ENCODE data around the gene SCN3B. TPM values are rescaled to one million over a fixed set of nuclear protein-coding genes. Genes with fewer than 3 reads are reported as not detected.

SCN3B gene
- total and polyA plus RNA-seq, 9 of the 15 experiments (the other 6 are each of a cell fraction or from before 2014, with no cell fraction given), result 0.01 to 0.15 (median 0.04) TPM; not detected in 6

GRCh38 chr11:123611698-123612097, 42.7 kb downstream of the SCN3B start:
- DNase-seq (ENCODE audit: extremely low read depth in 1 of 4, low spot score in 3 of 4), result no peak
- intact Hi-C loops (cut with micrococcal nuclease), result no loop called here
- Histone ChIP-seq H3K27ac (ENCODE audit: extremely low read depth, low read depth, low read length) (no peak overlapping the region), H3K4me1 (replicated peaks in 1 of 2; ENCODE audit: control insufficient read depth in 2 of 2, insufficient read depth in 2 of 2, low read length in 2 of 2) (no peaks in the 10 kb centered on the region), H3K9ac (ENCODE audit: insufficient read depth in 1 of 2, low read depth in 2 of 2, low read length in 2 of 2) (no peak overlapping the region), H3K4me3 (no peak overlapping the region), H3K4me2 (ENCODE audit: insufficient read depth, low read length) (no peak overlapping the region), H3K79me2 (ENCODE audit: control insufficient read depth, insufficient read depth, low read length) (no peaks in the 10 kb centered on the region), H3K36me3 (ENCODE audit: control insufficient read depth, insufficient read depth, low read length) (no peaks in the 10 kb centered on the region), H3K9me3 (replicated peaks; ENCODE audit: control insufficient read depth, insufficient read depth, low read depth, low read length) (no peaks in the 10 kb centered on the region), H3K27me3 (ENCODE audit: control insufficient read depth in 2 of 2, insufficient read depth in 2 of 2, low read length in 2 of 2) (peaks cover 8 to 56% of the 10 kb centered on the region in 2 experiments; a peak in 4 of 5 replicates), H2AFZ (ENCODE audit: low read depth, low read length) (no peak overlapping the region), H4K20me1 (replicated peaks; ENCODE audit: control insufficient read depth, insufficient read depth, low read length) (no peaks in the 10 kb centered on the region; the same call in 1 of the 2 replicates), H3K9me1 (ENCODE audit: control insufficient read depth, insufficient read depth, low read length) (peaks cover 3% of the 10 kb centered on the region)
- no peak for FAIRE-seq
- no TSS peak for BruUV-seq (replicated peaks)
- WGBS (ENCODE audit: insufficient coverage, low coverage, missing lambda C conversion rate), result 0% methylated on average over 2 of the region's 4 CpGs
- no peak for ATAC-seq
- ChIA-PET CTCF (ENCODE audit: low intra/inter-chr PET ratio) (no interaction called here), POLR2A (interaction anchor here (0.5 to 0.6 kb wide), 2 partner anchors 18 to 420 kb away, joined by 3 read pairs; no protein-coding TSS in a partner anchor)
- no peak for TF ChIP-seq HOMEZ (CRISPR knock-in tag; IDR thresholded peaks at IDR 0.05)
- no peak for TF ChIP-seq ZSCAN32 (CRISPR knock-in tag; IDR thresholded peaks at IDR 0.05)
- no peak for TF ChIP-seq ZNF253 (CRISPR knock-in tag; conservative IDR thresholded peaks at IDR 0.05)
- TF ChIP-seq ZNF449 (CRISPR knock-in tag; IDR thresholded peaks at IDR 0.05), result no peak
- in situ Hi-C loops (cut with MboI), result no loop called here
